ENCODE data around the gene YIPF4.
"Not testable (repeated sequence)": the region's sequence is repeated elsewhere in the genome, so short reads cannot be mapped to it uniquely, and the experiment has no call there.

YIPF4 gene

GRCh38 chr2:32365679-32366078, 88.0 kb downstream of the YIPF4 start:
- not testable (repeated sequence) for DNase-seq (ENCODE audit: low read depth in 2 of 2, low spot score in 1 of 2)
